Measurements from ENCODE around the gene AJAP1. TPM values are rescaled to one million over a fixed set of nuclear protein-coding genes. Genes with fewer than 3 reads are reported as not detected.

The AJAP1 gene
- total and polyA plus RNA-seq, 10 of the 15 experiments (the other 5 are each of a cell fraction or from before 2014, with no cell fraction given) = not detected

GRCh38 chr1:4689271-4689935, 35.0 kb downstream of the AJAP1 start (continued):
- TF ChIP-seq STAT1 (conservative IDR thresholded peaks at IDR 0.05) (no peak), NFYB (IDR thresholded peaks at IDR 0.05; ENCODE audit: insufficient read depth, low read depth, low read length) (no peak), ATF2 (IDR thresholded peaks at IDR 0.05; ENCODE audit: low read length) (no peak), MLLT1 (IDR thresholded peaks at IDR 0.05) (no peak), MTA2 (IDR thresholded peaks at IDR 0.05; ENCODE audit: low read depth) (no peak), NFIC (IDR thresholded peaks at IDR 0.05; ENCODE audit: low read depth, low read length) (no peak), ZNF274 (IDR thresholded peaks at IDR 0.05; ENCODE audit: insufficient read depth, insufficient read length) (no peak), E4F1 (IDR thresholded peaks at IDR 0.05; ENCODE audit: borderline replicate concordance, partially characterized antibody) (no peak)
